Heart right ventricle (tissue), 16 donors: ENCODE data around the gene FAM171A1. TPM values are rescaled to one million over a fixed set of nuclear protein-coding genes. Genes with fewer than 3 reads are reported as not detected.

Source experiments
- ATAC-seq, 8 donors: fragments of 200-7000 bp; cut with Tn5 transposase; one replicate each; pipeline ENCODE4 v1.9.1; 2020; ENCODE audit warnings: mild to moderate bottlenecking in 8 of 8, moderate library complexity in 8 of 8, moderate number of reproducible peaks in 1 of 8
- DNase-seq, 2 donors: peaks; one replicate each; pipeline ENCODE4 v3.0.0-alpha.2; 2020
- H3K27ac ChIP-seq, 10 donors: fragments of 200-600 bp; sonication (generic) in 2 of 10; one replicate each; pipeline versions ENCODE4 v1.5.0 to v1.8.0; 2020 to 2022; ENCODE audit warnings: mild to moderate bottlenecking in 3 of 10
- H3K27me3 ChIP-seq, 7 donors: fragments of 200-600 bp; one replicate each; pipeline ENCODE4 v1.8.0; 2021 to 2022; ENCODE audit warnings: mild to moderate bottlenecking in 2 of 7
- H3K36me3 ChIP-seq, 9 donors: fragments of 200-600 bp; sonication (generic) in 1 of 9; one replicate each; pipeline versions ENCODE4 v1.5.0 to v1.8.0; 2020 to 2022; ENCODE audit warnings: mild to moderate bottlenecking in 2 of 9
- H3K4me1 ChIP-seq, 9 donors: fragments of 200-600 bp; sonication (generic) in 1 of 9; one replicate each; pipeline versions ENCODE4 v1.5.0 to v1.8.0; 2020 to 2022; ENCODE audit warnings: mild to moderate bottlenecking in 4 of 9
- H3K4me3 ChIP-seq, 10 donors: fragments of 200-600 bp; sonication (generic) in 2 of 10; one replicate each; pipeline versions ENCODE4 v1.5.0 to v1.8.0; 2020 to 2022; ENCODE audit warnings: mild to moderate bottlenecking in 7 of 10, moderate library complexity in 2 of 10
- H3K9me3 ChIP-seq, 11 donors: fragments of 200-600 bp in 10 of 11; sonication (generic) in 2 of 11; one replicate each; pipeline versions ENCODE4 v1.5.0 to v1.8.0; 2013 to 2022; ENCODE audit warnings: mild to moderate bottlenecking in 2 of 11, control low read depth in 1 of 11, moderate library complexity in 1 of 11
- CTCF ChIP-seq, 9 donors: fragments of 200-600 bp; sonication (generic) in 2 of 9; IDR thresholded peaks; one replicate each; pipeline versions ENCODE4 v1.5.0 to v1.8.0; 2021 to 2022; ENCODE audit warnings: antibody characterized with exemption in 9 of 9, mild to moderate bottlenecking in 5 of 9, moderate library complexity in 1 of 9
- WGBS, 2 donors: extraction: QIAGEN DNeasy Blood & Tissue Kit; methylation state at CpG; one replicate each; pipeline ENCODE4 v1.1.7; 2013; ENCODE audit warnings: inconsistent platforms in 1 of 2; 5-methylcytosine and 5-hydroxymethylcytosine counted together
- intact Hi-C, 10 donors: fragments of 100-400 bp; cut with DNase I; formaldehyde crosslinking; loops; one replicate each; pipeline versions ENCODE4 v1.11.1 to v1.14.2; 2022
- polyA plus RNA-seq, 2 donors: library from polyadenylated mRNA; stranded (reverse); fragments of 200-250 nt; gene quantifications; one replicate each; pipeline ENCODE4 v1.2.3, GENCODE V29; 2013
- total RNA-seq, 10 donors: library from RNA; stranded (reverse); fragmentation: NEBNext Ultra II Directional in 3 of 10; extraction: Animal tissue kit (Norgen Biotek cat#: 25700) in 3 of 10; gene quantifications; one replicate each; pipeline versions ENCODE4 v1.2.1 to v1.2.4, GENCODE V29; 2021 to 2023
- donor health status: Arrhythmogenic right ventricular cardiomyopathy.
- donor health status: ischemic (EF 13 %, LVEDD 7.1; RV severe dilation, severe dysfunction).
- donor health status: healthy with polysubstance abuse.
- donor health status: DM: no; HTN: yes; CAD: no.
- donor health status: DM: no; HTN: no; CAD: no.
- donor health status: ischemic (EF 25% LVEDD 6.9; RV normal size, moderate dysfunction).
- donor health status: ischemic (EF 25% LVEDD 5.7; RV mildly dilated, moderate dysfunction).
- donor health status: healthy.
- donor health status: DM: yes; HTN: yes; CAD: no.
- donor health status: Ischemic cardiomyopathy.
- donor health status: ischemic (EF 35%, LVEDD 5.7; RV mildly dilated, moderate dysfunction).
- donor health status: nonischemic (EF 11% LVEDD 7.7; RV severe dilation, severe dysfunction).
- donor health status: DM: yes; HTN: yes; CAD: no.
- donor health status: PGD.
- donor health status: ischemic (EF 29% LVEDD 5.4; RV normal size, mild dysfunction).
- donor health status: nonischemic (EF 23%, LVEDD 6.1; RV moderate dilation, normal function).

The FAM171A1 gene
- total and polyA plus RNA-seq, 12 donors: 3.5 to 10.5 (median 6.8) TPM

DNA sequence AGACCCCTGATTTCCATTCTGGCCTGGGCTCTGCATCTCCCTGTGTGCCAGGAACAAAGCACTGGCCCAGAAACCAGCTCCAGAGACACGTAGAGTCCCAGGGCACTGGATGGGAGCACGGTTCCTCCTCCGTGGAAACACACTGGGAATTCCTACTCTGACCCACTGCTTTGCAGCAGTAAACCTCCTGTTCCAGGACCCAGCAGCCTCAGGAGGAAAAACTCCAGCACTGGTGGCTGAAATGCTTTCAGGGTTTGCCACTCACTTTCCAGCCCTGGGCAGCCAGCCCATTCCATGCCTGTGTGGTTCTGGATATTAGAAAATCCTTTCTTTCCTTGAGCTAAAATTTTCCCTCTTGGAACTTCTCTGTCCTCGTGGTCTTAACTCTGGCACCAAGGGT, 58.0 kb downstream of the FAM171A1 start:
- H3K9me3 ChIP-seq: no peaks in the 10 kb centered on the region
- H3K27ac ChIP-seq: peak overlapping the region in 6 of 10 donors; percentile 5 to 46 (median 28)
- intact Hi-C loops: no loop called here
- H3K4me3 ChIP-seq: peak overlapping the region in 3 of 10 donors; percentile 15 to 35 (median 29)
- WGBS, 2 donors: 23 to 44% methylated on average over 4 of the region's 4 CpGs
- H3K4me1 ChIP-seq: peaks cover 3 to 34% (median 17%) of the 10 kb centered on the region in 9 donors
- H3K36me3 ChIP-seq: no peaks in the 10 kb centered on the region
- peak in 4 of 8 donors; percentile 28 to 63 (median 44) for ATAC-seq
- TF ChIP-seq CTCF (IDR thresholded peaks at IDR 0.05): no peak
- no peaks in the 10 kb centered on the region for H3K27me3 ChIP-seq
- DNase-seq: no peak

DNA sequence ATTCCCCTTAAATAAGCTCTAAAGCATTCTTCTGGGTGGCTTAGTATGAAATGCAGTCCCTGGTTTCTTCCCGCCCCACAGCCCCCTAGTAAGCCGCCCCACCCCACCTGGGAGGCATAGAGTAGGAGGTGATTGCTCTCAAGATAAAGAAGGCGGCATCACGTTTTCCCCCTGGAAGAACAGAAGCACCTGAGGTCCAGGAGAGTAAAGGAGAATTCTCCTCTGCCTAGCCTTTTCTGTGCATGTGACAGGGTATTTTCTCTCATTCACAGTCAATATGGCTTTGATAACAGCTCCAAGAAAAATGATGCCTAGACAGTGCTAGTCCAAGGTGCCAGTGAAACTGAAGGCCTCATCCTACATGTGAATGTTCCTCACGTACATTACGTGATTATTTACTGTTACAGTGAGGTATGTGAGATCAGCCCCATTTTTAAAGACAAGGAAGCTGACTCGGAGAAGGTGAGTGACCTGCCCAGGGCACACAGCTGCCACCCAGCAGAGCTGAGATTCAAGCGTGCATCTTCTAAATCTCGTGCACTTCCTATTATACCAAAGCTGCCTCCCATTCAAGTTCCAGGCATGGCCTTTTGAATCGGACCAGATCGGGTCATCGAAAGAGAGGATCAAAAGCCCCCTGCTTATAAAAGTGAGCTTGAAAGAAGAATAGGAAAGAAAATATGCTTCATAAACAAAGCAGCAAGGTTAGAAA, 59.4 kb downstream of the FAM171A1 start:
- H3K4me3 ChIP-seq: no peak overlapping the region
- H3K27me3 ChIP-seq: no peaks in the 10 kb centered on the region
- WGBS, 2 donors: 84 to 97% methylated on average over 12 of the region's 12 CpGs
- ATAC-seq: no peak
- intact Hi-C loops: no loop called here
- DNase-seq: no peak
- no peak overlapping the region for H3K27ac ChIP-seq
- no peak for TF ChIP-seq CTCF (IDR thresholded peaks at IDR 0.05)
- H3K4me1 ChIP-seq: peaks cover 3 to 27% (median 16%) of the 10 kb centered on the region in 9 donors
- H3K36me3 ChIP-seq: no peaks in the 10 kb centered on the region
- no peaks in the 10 kb centered on the region for H3K9me3 ChIP-seq

DNA sequence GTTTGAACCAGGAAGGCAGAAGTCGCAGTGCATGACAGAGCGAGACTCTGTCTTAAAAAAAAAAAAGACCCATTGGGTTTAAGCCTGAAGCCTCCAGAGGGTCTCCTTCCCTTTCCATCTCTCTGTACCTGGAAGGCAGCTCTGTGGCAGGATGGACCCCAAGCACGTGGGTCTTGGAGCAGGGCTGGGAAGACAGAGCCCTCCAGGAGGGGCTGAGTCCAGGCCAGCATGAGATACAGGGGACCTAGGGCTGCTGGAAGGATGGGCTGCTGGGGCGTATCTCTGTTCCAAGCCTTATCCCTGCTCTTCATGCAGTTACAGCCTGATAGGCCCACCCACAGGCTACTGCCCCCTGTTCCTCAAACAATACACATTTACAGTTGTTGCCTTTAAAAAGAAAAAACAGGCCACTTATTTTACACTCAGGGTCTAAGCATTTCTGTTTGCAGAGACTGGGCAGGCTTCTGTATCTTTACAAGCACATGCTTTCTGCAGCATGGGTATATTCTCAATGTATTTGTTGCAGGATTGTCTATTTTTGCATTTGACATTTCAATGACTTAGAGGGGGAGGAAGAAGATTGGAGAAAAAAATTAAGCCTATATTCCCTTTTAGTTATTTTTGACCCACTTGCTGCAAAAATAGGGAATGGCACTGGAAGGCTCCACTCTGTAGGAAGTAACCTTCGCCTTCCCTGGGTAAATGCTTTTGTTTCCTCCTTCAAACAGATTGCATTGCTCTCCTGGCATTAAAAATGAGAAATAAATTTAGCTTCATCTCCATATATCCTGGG, 60.1 kb downstream of the FAM171A1 start:
- H3K4me3 ChIP-seq: no peak overlapping the region
- DNase-seq (no peak), ATAC-seq (no peak)
- no peaks in the 10 kb centered on the region for H3K27me3 ChIP-seq
- H3K9me3 ChIP-seq: no peaks in the 10 kb centered on the region
- H3K27ac ChIP-seq: no peak overlapping the region
- H3K36me3 ChIP-seq: no peaks in the 10 kb centered on the region
- intact Hi-C loops: no loop called here
- no peak for TF ChIP-seq CTCF (IDR thresholded peaks at IDR 0.05)
- peaks cover 3 to 23% (median 16%) of the 10 kb centered on the region in 9 donors for H3K4me1 ChIP-seq
- WGBS, 2 donors: 96% methylated on average over 5 of the region's 5 CpGs

DNA sequence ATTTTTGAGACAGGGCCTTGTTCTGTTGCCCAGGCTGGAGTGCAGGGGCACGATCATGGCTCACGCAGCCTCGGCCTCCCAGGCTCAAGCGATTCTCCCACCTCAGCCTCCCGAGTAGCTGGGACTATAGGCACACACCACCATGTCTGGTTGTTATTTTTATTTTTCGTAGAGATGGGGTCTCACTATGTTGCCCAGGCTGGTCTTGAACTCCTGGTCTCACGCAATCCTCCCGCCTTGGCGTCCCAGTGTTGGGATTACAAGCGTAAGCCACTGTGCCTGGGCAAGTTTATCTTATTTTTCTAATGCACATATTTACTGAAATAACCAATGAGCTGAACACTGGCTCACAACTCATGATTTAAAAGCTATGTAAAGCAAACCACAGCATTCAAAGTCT, 61.9 kb downstream of the FAM171A1 start:
- no peaks in the 10 kb centered on the region for H3K27me3 ChIP-seq
- no peaks in the 10 kb centered on the region for H3K9me3 ChIP-seq
- H3K27ac ChIP-seq: no peak overlapping the region
- no peak overlapping the region for H3K4me3 ChIP-seq
- DNase-seq: no peak
- TF ChIP-seq CTCF (IDR thresholded peaks at IDR 0.05): no peak
- 97 to 98% methylated on average over 10 of the region's 10 CpGs for WGBS, 2 donors
- ATAC-seq: no peak
- H3K4me1 ChIP-seq: peaks cover 3 to 19% (median 14%) of the 10 kb centered on the region in 9 donors
- intact Hi-C loops: no loop called here
- H3K36me3 ChIP-seq: no peaks in the 10 kb centered on the region
